SU-DHL-6 (cell line): ENCODE results near the gene MGAT1.

Experiments used
- CTCF ChIP-seq: fragments of 200-600 bp; sonication (generic); IDR thresholded peaks from one replicate; pipeline ENCODE4 v1.5.1; 2017; ENCODE audit warnings: antibody characterized with exemption, mild to moderate bottlenecking, low read length, moderate library complexity; ENCODE audit not compliant: insufficient read depth, poor library complexity, severe bottlenecking
- EZH2phosphoT487 ChIP-seq: fragments of 200-600 bp; sonication (generic), shearing (Covaris generic); conservative IDR thresholded peaks from 2 replicates; pipeline ENCODE4 v1.6.1; 2018; ENCODE audit warnings: mild to moderate bottlenecking, antibody characterized with exemption, low read length, moderate library complexity, mixed read lengths

GRCh38 chr5:180786531-180787398 is 15.8 kb downstream of the MGAT1 start:
- TF ChIP-seq CTCF (no peak), EZH2phosphoT487 (no peak)
